Mammary epithelial cell (primary cell): ENCODE measurements around the gene BDKRB2.

Experiments
- CTCF ChIP-seq, 2 donors: IDR thresholded peaks in 1 of 2; conservative IDR thresholded peaks in 1 of 2; 2 replicates each; pipeline ENCODE4 v1.5.1; 2011 to 2012; ENCODE audit warnings: inconsistent platforms in 2 of 2, low read length in 2 of 2, mild to moderate bottlenecking in 2 of 2, control low read depth in 1 of 2, low read depth in 1 of 2; ENCODE audit not compliant: insufficient read depth in 1 of 2; ENCODE audit errors: extremely low read depth in 1 of 2
- EZH2 ChIP-seq: IDR thresholded peaks from 2 replicates; pipeline ENCODE4 v1.6.1; 2012; ENCODE audit warnings: low read length, inconsistent platforms, borderline replicate concordance

- TF ChIP-seq CTCF (conservative IDR thresholded peaks at IDR 0.05 in 1 of 2, IDR thresholded peaks at IDR 0.05 in 1 of 2; ENCODE audit: extremely low read depth in 1 of 2, insufficient read depth in 1 of 2, low read depth in 1 of 2, low read length in 2 of 2) (no peak), EZH2 (no peak)
These were observed 1.8 kb downstream of the BDKRB2 start for GRCh38 chr14:96206461-96206860.
